Effector CD4-positive, alpha-beta T cell (primary cell): ENCODE data around the gene AP2B1.
"Not testable (repeated sequence)": the region's sequence is repeated elsewhere in the genome, so short reads cannot be mapped to it uniquely, and the experiment has no call there.

Experiments
- DNase-seq: peaks from one replicate; pipeline ENCODE4 v3.0.0-alpha.2; 2020

AP2B1 gene

DNA sequence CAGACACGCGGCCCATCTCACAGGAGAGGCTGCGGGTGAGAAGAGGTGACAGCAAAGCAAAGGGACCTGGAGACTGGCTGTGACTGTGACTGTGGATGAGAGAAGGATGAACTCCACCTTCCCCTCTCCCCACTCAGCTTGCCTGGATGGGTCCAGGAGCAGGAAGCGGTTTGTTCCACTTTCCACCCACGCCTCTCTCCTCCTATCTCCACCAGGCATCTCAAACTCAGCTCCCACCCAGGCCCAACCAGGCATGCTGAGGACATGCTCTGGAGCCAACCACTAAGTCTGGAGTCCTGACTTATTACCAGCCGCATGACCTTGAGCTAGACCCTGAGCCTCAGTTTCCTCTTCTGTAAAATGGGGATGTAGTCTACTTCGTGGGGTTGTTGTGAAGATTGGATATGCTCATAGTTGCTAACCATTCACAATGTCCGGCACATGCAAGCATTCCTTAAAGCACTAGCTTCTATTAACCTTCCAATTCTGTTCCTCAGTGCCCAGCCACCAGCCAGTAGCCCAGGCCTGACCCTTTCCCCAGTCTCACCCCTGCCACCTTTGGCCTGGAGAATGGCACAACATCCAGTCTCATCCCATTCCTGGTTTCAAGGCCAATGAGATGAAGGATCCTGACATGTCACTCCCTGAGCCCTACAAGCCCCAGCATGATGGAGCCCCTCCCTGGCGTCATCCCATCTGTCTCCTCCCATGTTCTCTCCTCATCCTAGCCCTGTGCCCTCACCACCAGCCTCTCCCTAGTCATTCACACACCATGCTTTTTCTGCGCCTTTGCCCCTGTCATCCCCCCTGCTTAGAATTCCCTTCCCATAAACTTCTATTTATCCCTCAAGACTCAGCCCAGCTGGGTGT is 163.6 kb downstream of the AP2B1 start:
- DNase-seq = no peak

DNA sequence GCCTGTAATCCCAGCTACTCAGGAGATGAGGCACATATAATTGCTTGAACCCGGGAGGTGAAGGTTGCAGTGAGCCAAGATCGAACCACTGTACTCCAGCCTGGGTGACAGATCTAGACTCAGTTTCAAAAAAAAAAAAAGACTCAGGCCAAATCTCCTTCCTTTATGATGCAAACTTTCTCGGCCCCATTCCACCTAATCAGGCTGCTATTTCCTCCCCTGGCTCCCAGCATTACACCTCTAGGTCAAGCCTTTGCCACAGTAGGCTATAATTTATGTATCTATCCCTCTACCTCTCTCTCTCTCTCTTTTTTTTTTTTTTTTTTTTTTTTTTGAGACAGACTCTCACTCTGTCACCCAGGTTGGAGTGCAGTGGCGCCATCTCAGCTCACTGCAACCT is 164.4 kb downstream of the AP2B1 start:
- not testable (repeated sequence) for DNase-seq

DNA sequence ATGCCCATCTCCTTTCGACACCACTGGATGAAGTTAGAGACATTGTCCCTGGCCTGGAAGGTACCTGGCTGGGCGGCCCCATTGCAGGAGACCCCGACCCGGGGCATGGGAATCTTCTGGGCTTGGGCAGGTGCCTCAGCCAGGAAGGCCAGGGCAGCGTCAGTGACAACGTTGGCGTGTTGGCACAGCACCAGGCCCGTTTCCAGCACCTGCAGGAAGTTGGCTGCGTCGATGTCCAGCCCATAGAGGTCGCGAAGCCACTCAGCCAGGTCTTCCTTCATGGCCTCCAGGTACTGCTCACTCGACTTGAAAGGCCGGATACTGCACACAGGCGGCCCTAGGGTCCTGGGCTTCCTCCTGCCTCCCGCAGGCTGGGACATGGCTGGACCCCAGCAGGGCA is 165.3 kb downstream of the AP2B1 start:
- DNase-seq = no peak

DNA sequence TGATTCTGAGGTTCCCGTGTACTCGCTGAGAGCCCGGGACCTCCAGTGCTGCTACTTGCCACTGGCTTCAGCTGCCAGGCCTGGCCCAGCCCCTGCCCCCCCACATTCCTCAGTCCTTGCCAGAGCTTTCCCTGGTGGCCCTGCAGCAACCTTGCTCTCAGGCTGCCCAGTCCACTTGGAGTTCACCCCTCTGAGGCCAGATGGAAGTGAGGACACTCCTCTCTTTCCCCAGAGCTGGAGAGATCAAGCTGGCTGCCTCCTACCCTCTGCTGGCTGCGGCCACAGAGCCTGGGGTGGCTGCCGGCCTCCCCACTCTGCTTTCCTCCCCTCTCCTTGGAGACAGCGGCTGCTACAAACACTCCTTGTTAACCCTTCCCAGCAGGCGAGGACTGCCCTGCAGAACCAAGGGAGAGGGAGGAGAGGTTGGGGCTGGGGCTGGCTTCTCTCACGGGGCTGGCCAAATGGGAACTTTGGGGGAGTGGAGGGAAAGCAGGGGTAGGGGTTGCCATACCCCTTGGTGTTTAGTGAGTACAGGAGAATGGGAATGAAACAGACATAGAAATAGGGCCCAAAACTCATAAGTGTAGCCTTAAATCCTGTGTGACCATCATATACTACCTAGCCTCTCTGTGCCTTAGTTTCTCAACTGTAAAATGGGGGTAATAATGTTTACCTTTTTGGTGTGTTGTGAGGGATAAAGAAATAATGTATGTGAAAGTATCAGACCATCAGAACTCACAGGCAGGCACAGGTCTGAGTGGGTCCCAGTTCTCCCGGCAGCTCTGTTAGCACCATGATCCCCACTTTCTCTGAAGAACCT is 166.0 kb downstream of the AP2B1 start, which contains the start of gene GAS2L2:
GAS2L2 (minus strand) TSS at position 295 of the 820 bp plus-strand sequence. CDS start 389 bp downstream, outside the sequence.
- no peak for DNase-seq

DNA sequence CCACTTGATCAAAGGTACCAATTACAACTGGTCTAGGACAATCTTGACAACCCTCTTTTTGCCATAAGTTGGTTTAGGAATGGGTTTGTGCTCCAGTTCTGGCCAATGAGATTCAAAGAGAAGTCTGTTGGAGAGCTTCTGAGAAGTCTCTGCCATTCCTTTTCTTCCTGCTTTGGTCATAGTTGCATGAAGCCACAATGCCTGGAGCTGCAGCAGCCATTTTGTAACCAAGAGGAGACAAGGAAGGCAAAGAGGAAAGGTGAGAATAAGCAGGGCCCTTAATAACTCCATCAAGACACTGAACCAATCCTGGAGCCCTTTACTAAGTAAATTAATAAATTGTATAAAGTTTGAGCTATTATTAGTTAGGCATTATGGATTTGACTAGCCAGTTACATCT is 170.1 kb downstream of the AP2B1 start:
- no peak for DNase-seq

DNA sequence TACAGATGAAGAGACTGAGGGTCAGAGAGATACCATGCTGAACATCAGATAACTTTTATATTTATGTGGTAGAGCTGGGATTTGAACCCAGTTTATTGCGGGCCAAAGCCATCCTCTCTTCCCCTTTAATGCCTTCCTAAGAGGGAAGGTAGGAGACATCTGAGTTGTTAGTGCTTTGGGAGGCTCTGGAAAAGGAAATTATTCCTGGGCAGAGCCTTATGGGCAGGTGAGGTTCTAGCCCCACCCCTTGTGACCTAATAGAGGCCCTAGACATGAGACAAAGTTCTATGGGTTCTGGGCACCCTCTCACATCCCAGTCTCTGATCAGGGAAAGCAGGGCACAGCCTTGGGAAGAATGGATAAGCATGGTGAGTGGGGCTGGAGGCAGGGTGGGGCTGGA is 173.5 kb downstream of the AP2B1 start, which contains the start of gene C17orf50:
C17orf50 (plus strand) TSS at position 301 of the 400 bp plus-strand sequence; CDS start at position 356, 55 bp downstream.
- DNase-seq = no peak

DNA sequence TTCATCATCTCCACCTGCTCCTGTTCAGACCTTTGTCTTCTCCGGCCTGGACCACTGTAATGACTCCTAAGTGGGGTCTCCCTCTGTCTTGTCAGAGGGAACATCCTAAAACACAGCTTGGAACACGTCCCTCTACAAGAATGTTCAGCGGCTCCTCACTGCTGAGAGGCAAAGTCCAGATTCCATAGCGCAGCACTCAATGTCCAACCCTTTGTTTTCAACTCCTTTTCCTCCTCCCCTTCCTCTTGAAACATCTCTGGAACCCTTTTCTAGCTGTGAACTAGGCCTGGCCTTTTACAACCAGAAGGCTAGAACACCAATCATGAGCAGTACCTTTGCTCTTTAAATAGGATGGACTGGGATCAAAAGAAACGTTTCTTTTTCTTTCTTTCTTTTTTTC is 174.5 kb downstream of the AP2B1 start:
- DNase-seq = no peak

DNA sequence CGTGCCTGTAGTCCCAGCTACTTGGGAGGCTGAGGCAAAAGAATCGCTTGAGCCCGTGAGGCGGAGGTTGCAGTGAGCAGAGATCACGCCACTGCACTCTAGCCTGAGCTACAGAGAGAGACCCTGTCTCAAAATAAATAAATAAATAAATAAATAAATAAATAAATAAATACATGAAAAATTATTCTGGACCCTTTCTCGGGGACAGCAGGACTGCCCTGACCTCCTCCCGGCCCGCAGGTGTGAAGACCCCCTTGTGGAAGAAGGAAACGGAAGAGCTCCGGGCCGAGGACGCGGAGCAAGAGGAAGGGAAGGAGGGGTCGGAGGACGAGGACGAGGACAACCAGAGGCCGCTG is 176.6 kb downstream of the AP2B1 start:
- DNase-seq = no peak

DNA sequence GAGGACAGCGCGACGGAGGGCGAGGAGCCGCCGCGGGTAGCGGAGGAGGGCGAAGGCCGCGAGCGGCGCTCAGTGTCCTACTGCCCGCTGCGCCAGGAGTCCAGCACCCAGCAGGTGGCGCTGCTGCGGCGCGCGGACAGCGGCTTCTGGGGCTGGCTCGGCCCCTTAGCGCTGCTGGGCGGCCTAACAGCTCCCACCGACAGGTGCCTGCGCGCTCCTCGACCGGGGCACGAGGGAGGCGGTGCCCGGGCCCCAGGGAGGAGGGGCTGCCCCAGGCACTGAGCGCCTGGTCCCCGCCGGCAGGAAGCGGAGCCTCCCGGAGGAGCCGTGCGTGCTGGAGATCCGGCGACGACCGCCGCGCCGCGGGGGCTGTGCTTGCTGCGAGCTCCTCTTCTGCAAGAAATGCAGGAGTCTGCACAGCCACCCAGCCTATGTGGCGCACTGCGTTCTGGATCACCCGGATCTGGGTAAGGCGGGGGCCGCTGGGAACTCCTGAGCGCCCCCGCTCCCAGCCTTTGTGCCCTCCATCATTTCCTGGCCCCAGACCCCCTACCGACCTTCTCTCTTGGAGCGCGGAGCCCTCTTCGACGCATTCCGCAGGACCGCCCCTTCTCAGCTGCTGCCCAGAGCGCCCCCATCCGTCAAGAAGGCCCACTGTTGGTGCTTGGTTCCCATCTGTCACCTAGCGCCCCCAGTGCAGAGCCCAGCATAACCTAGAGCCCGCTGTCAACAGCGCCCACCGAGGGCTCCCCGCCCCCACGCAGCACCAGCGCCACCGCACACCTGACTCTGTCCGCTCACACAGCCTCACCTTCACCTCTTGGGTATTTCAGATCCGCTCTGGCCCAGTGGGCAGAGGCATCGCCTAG is 177.2 kb downstream of the AP2B1 start:
- DNase-seq = peak; percentile 76

DNA sequence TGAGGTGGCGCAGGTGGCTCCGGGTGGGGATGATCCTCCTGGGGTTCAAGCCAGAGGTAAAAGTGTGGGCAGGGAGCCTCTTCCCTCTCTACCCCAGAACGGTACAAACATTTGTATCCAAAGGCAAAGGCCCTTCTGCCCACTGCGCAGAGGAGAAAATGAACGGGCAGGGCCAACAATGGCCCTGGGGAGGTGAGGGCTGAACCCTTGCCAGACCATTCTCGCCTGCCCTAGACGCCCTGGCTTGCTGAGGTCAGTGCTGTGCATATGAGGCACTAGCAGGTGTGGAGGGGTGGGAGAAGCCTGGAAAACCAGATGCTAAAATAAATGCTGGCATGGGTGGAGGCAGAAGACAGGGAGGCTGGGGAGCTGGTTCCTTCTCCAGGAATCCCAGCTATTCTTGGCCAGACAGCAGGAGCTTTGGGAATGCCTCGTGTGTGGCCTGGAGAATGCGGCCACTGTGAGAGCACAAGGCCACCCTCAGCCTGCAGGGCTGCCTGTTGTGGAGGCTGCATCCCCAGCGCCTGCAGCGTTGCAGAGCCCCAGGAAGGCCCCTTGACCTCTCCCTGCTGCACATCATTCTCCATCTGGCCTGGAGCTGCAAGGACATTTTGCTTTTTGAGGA is 178.1 kb downstream of the AP2B1 start:
- DNase-seq = no peak

DNA sequence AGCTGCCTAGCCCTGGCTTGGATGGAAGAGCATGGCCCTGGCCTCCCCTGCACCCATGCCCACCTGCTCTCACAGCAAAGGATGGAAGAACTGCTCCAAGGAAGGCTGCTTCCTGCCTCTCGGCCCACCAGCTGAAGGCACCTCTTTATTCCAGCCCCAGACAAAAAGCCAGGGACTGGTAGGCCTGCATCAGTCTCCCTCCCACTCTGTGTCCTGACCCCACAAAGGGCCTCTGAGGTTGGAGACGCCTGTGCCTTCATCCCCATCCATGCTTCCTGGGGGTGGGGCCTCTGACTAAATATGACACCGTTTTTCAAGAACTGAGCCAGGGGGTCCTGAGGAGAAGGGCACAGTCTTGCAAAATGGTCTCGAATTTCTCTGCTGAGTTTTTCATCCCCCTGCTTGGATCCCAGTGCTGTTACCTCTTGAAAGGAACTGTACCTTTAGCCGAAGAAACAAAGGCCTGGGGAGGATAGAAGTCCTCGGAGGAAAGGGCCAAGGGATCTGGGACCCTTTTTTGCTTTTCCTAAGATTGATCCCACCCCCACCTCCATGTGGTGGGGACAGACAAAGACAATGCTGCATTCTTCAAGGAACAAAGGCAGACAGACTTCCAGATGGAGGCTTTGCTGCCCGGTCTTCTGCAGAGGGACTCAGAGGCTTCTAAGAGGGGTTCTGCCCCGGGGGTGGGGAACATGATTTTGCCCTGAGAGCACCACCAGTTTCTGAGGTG is 178.8 kb downstream of the AP2B1 start:
- DNase-seq = no peak

DNA sequence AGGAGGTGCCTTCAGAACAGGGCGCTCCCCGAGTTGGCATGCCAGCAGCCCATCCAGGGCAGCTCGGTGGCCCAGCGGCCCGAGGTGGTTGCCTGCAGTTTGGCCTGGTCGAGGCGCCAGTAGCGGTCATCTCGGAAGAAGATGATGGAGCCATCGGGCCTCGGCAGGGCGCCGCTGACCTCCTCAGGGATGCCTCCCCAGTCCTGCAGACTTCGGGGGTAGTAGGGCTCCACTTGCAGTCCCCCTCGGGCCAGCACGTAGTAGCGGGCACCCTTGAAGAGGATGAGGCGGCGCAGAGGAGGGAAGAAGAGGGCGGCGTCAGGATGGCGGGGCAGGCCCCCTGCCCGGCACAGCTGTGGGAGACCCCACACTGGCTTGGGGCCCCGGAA is 179.4 kb downstream of the AP2B1 start:
- no peak for DNase-seq

DNA sequence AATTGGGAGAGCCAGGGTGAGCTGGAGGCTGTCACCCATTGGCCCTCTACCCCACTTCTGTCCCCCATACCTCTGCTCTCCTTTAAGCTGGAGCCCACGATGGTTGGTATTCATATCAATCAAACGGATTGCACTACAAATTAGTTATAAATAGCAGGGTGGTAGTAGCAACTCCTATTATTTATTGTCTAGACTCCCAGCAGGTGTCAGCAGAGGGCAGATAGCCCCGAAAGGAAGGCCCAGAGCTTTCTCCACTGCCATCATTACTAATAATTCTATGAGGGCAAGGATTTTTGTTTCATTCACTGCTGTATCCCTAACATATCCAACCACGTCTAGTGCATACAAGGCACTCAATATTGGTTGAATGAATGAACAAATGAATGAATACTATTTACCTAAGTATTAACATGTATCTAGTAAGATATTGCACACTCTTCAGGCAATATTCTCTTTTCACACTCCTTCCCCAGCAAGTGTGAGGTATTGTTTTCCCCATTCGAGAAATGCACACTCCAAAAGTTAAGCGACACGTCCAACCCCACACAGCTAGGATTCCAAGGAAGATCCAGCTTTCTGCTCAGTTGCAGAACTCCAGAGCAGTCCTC is 179.9 kb downstream of the AP2B1 start:
- peak; percentile 14 for DNase-seq

DNA sequence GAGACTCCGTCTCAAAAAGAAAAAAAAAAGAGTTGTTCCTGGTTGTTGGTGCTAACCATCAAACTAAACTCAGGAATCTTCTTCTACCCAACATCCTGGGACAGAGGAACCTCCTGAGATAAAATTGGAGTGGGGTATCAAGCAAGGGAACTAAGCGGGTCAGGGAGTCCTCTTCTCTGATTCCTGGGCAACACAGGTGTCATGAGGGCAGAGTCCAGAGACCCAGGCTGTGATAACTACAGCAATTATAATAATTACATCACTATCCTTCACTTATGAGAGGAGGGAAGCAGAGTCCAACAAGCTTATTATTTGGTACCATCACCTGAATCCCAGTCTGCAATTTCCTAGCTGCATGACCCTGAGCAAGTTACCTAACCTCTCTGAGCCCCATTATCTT is 181.7 kb downstream of the AP2B1 start:
- no peak for DNase-seq

DNA sequence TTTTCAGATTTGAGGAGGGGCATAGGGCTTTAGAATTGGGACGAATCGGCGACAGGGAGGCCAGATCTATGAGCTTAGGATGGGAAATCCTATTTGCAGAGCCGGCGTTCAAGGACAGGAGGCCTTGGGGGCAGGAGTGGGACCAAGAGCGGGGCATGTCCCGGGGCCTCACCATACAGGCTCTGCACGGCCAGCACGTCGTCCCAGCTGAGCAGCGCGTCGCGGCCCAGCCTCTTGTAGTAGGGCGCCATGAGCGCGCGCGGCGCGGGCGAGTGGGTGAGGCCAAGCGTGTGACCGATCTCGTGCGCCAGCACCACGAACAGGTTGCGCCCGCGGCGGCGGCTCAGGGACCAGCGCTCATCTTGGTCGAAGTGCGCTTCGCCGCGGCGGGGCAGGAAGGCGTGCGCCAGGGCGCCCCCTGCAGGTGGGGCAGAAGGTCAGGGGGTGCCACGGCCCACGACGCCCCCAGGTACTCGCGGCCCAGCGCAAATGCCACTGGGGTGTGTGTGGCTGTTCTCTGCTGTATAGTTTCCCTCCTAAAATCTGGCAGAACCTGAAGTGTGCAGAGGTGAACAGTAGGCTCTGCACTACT is 182.9 kb downstream of the AP2B1 start:
- DNase-seq = no peak

DNA sequence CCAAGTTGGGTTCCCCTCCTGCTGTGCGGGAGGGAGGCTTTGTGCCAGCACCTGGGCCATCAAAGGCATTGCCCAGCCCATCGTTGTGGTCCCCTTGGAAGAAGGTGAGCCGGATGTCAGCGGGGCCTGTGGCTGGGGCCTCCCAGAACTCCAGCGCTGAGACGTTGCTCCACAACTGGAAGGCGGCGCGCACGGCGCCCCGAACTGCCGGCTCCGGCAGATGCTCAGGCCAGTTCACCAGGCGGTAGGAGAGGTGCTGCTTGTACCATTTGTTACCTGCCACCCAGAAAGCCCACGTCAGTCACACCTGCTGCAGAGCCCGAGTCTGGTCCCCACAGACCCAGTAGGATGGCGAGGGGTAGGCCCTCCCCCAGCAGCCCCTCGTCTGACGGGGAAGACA is 186.0 kb downstream of the AP2B1 start:
- no peak for DNase-seq

DNA sequence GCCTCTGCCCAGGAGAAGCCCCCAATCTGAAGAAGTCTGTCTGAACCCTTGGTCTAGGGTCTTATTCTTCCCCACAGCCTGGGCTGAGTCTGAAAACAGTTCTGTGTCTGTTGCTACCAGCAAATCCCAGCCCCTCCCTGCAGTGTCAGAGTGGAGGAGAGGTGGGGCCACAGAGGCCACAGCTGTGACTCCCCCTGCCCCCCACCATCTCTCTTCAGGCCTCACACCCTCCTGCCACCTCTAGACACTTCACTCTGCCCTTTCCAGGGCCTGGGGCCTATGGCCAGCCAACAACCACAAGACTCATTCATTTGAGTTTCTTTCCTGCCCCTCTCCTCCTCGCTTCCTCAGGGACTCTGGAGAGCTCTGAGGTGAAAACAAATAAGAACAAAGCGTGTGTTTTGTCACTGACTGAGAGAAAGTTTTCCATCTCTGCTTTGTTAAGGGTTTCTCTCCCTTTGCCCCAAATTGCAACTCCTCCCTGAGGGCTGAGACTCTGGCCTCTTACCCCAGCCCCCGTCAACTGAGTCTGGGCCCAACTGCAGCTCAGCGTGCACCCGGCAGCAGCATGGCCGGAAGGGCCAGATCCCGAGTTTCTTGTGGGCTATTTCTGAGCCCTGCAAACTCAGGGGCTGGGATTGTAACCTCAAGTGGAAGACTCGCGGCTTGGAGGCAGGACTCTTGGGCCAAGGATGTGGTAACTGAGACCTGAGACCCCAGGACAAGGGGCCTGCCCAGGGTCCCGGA is 186.7 kb downstream of the AP2B1 start:
- DNase-seq = no peak

DNA sequence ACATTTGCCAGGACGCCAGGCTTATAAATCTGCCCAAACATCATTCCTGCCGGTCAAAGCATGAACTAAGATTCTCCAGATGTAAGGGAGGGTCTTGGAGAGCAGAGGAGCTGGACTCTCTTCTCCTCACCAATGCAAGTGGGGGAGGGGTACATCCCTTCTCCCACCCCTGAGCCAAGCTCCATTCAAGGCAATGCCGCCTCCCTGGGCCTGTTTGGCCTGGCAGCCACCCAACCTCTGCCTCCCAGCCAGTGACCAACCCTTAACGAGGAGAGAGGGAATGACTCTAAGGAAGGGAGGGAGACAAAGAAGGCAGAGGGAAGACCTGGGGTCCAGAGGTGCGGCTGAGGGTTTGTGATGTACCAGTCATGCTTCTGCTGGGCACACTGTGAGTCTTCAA is 187.4 kb downstream of the AP2B1 start:
- no peak for DNase-seq

DNA sequence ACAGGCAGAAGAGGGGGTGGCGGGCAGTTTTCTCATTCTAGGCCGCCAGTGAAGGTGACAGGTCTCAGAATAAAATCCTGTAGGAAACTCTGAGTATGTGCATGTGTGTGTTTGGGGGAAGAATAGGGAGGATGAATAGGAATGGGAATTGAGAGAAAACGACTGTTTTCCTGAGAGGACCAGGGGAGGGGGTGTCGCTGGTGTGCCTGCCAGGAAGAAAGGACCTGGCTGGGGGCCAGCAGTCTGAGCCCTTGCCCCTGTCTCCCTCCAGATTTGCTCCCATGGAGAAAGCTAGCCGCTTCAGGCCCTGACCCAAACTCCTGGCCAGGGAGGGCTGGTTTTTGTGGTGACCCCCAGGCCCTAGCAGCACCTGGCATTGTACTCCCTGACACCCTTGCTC is 187.9 kb downstream of the AP2B1 start:
- DNase-seq = no peak

DNA sequence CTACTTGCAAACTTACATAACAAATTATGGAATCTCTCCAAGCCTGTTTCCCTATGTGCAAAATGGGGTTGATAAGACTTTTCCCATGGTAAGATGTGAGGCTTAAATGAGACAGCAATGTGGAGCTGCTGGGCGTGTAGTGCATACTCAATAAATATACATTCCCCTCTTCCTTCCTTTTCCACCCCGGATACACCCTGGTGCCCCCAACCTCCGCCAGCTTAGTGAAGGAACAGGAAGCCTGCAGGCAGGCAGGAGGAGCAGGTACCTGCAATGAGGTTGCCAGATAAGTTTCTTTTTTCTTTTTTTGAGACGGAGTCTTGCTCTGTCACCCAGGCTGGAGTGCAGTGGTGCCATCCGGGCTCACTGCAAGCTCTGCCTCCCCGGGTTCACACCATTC is 188.5 kb downstream of the AP2B1 start:
- no peak for DNase-seq
